ENCODE results near the gene UBL4A.

DNA sequence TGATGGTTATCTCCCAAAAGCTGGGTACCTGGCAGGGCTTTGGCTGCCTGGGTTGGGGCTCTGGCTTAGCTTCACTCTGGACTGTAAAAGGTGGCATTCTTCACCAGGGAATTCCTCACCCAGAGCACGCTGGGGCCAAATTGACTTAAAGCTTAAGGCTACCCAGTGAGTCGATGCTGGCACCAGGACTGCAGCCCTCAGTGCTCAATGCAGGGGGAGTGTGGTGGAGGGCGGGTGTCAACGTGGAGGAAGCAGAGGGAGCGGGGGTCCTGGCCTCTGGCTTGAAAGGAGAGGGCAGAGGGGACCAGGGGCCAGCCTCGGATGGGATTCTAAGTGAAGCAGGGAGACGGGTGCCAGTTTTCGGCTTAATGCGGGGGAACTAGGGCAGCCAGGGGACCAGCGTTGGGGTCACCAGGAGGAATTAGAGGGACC, 42.9 kb downstream of the UBL4A start:
- TF ChIP-seq, protein P1, sequence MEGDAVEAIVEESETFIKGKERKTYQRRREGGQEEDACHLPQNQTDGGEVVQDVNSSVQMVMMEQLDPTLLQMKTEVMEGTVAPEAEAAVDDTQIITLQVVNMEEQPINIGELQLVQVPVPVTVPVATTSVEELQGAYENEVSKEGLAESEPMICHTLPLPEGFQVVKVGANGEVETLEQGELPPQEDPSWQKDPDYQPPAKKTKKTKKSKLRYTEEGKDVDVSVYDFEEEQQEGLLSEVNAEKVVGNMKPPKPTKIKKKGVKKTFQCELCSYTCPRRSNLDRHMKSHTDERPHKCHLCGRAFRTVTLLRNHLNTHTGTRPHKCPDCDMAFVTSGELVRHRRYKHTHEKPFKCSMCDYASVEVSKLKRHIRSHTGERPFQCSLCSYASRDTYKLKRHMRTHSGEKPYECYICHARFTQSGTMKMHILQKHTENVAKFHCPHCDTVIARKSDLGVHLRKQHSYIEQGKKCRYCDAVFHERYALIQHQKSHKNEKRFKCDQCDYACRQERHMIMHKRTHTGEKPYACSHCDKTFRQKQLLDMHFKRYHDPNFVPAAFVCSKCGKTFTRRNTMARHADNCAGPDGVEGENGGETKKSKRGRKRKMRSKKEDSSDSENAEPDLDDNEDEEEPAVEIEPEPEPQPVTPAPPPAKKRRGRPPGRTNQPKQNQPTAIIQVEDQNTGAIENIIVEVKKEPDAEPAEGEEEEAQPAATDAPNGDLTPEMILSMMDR (IDR thresholded peaks at IDR 0.05), result no peak
- TF ChIP-seq POLR2A (IDR thresholded peaks at IDR 0.05), result no peak

Measured in Peyer's patch (tissue), 4 donors.